Activated CD8-positive, alpha-beta T cell treated with anti-CD3 and anti-CD28 coated beads for 36 hours (primary cell): ENCODE results near the gene TPSD1. TPM values are rescaled to one million over a fixed set of nuclear protein-coding genes. Genes with fewer than 3 reads are reported as not detected.

ENCODE experiments used
- ATAC-seq: fragments of 200-7000 bp; cut with Tn5 transposase; one replicate; pipeline ENCODE4 v1.10.0; 2021; ENCODE audit warnings: mild to moderate bottlenecking, moderate library complexity
- CTCF ChIA-PET: fragments of 350-600 bp; sonication (Branson Sonifier 250); formaldehyde crosslinking; loops from one replicate; lab custom pipeline; 2021; ENCODE audit warnings: antibody characterized with exemption; lab: Charles Lee
- POLR2A ChIA-PET: fragments of 350-600 bp; sonication (Branson Sonifier 250); formaldehyde crosslinking; loops from one replicate; lab custom pipeline; 2021; ENCODE audit warnings: antibody characterized with exemption; lab: Charles Lee
- DNase-seq: peaks from one replicate; pipeline ENCODE4 v3.0.0-alpha.2; 2020
- H3K27ac Mint-ChIP-seq: one replicate; pipeline ENCODE4 v1.8.0; 2021; ENCODE audit warnings: mild to moderate bottlenecking, mixed read lengths
- H3K27me3 Mint-ChIP-seq: one replicate; pipeline ENCODE4 v1.8.0; 2021; ENCODE audit warnings: mixed read lengths
- H3K36me3 Mint-ChIP-seq: one replicate; pipeline ENCODE4 v1.8.0; 2021; ENCODE audit warnings: low read depth, mixed read lengths
- H3K4me1 Mint-ChIP-seq: one replicate; pipeline ENCODE4 v1.8.0; 2021; ENCODE audit warnings: low read depth, mixed read lengths
- H3K4me3 Mint-ChIP-seq: one replicate; pipeline ENCODE4 v1.8.0; 2021; ENCODE audit warnings: mild to moderate bottlenecking, moderate library complexity, mixed read lengths
- H3K9me3 Mint-ChIP-seq: one replicate; pipeline ENCODE4 v1.8.0; 2021; ENCODE audit warnings: mixed read lengths
- intact Hi-C: fragments of 100-400 bp; cut with micrococcal nuclease; formaldehyde crosslinking; loops from one replicate; pipeline ENCODE4 v1.10.0; 2022
- total RNA-seq, 2 experiments: library from RNA; stranded (reverse); gene quantifications; one replicate each; pipeline ENCODE4 v1.2.3, GENCODE V29; 2021
- TF ChIP-seq, protein P1 (sequence below): fragments of 200-600 bp; IDR thresholded peaks from one replicate; pipeline ENCODE4 v1.8.0; 2022; ENCODE audit warnings: antibody characterized with exemption, mild to moderate bottlenecking

Gene TPSD1
- total RNA-seq, 2 experiments from 2014 or later: not detected

DNA sequence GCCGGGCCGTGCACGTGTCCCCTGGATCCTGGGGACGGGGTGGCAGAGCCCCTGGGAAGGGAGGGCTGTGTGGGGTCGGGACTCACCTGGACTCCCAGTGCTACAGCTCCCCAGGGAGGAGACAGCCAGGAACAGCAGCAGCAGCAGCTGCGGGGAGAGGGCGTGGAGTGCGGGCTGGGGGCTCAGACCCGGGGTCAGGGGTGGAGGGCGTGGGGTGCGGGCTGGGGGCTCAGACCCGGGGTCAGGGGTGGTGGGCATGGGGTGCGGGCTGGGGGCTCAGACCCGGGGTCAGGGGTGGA is 20.7 kb downstream of the TPSD1 start:
- H3K4me3 Mint-ChIP-seq: no peak overlapping the region
- ChIA-PET CTCF (no interaction called here), POLR2A (no interaction called here)
- ATAC-seq (no peak), DNase-seq (no peak)
- intact Hi-C loops: no loop called here
- H3K9me3 Mint-ChIP-seq: no peaks in the 10 kb centered on the region
- peaks cover 13% of the 10 kb centered on the region for H3K27me3 Mint-ChIP-seq
- TF ChIP-seq, protein P1, sequence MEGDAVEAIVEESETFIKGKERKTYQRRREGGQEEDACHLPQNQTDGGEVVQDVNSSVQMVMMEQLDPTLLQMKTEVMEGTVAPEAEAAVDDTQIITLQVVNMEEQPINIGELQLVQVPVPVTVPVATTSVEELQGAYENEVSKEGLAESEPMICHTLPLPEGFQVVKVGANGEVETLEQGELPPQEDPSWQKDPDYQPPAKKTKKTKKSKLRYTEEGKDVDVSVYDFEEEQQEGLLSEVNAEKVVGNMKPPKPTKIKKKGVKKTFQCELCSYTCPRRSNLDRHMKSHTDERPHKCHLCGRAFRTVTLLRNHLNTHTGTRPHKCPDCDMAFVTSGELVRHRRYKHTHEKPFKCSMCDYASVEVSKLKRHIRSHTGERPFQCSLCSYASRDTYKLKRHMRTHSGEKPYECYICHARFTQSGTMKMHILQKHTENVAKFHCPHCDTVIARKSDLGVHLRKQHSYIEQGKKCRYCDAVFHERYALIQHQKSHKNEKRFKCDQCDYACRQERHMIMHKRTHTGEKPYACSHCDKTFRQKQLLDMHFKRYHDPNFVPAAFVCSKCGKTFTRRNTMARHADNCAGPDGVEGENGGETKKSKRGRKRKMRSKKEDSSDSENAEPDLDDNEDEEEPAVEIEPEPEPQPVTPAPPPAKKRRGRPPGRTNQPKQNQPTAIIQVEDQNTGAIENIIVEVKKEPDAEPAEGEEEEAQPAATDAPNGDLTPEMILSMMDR: no peak
- no peaks in the 10 kb centered on the region for H3K4me1 Mint-ChIP-seq
- no peak overlapping the region for H3K27ac Mint-ChIP-seq
- H3K36me3 Mint-ChIP-seq: no peaks in the 10 kb centered on the region

DNA sequence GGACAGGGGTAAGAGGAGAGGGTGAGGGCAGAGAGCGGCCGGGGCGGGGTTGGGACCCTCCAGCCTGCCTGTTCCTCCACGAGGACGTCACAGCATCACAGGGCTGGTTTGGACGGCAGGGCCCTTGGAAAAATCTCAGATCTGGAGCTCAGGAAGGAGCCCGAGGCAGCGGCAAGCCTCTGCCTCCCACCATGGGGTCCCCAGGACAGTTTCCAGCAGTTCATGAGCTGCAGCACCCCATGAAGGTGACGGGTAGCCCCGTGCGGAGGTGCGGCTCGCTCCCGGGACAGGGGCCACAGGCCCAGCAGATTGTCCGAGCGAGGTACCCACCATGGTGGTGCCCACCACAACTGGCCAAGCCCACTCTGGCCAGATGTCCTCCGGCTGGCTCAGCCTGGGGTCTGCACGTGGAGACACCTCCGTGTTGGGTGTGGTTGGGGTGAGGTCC is 21.3 kb downstream of the TPSD1 start:
- no peaks in the 10 kb centered on the region for H3K36me3 Mint-ChIP-seq
- ChIA-PET CTCF (no interaction called here), POLR2A (no interaction called here)
- ATAC-seq: no peak
- no peaks in the 10 kb centered on the region for H3K9me3 Mint-ChIP-seq
- H3K4me3 Mint-ChIP-seq: no peak overlapping the region
- H3K27me3 Mint-ChIP-seq: peaks cover 13% of the 10 kb centered on the region
- TF ChIP-seq, protein P1: no peak
- intact Hi-C loops: no loop called here
- H3K27ac Mint-ChIP-seq: no peak overlapping the region
- H3K4me1 Mint-ChIP-seq: no peaks in the 10 kb centered on the region
- no peak for DNase-seq

DNA sequence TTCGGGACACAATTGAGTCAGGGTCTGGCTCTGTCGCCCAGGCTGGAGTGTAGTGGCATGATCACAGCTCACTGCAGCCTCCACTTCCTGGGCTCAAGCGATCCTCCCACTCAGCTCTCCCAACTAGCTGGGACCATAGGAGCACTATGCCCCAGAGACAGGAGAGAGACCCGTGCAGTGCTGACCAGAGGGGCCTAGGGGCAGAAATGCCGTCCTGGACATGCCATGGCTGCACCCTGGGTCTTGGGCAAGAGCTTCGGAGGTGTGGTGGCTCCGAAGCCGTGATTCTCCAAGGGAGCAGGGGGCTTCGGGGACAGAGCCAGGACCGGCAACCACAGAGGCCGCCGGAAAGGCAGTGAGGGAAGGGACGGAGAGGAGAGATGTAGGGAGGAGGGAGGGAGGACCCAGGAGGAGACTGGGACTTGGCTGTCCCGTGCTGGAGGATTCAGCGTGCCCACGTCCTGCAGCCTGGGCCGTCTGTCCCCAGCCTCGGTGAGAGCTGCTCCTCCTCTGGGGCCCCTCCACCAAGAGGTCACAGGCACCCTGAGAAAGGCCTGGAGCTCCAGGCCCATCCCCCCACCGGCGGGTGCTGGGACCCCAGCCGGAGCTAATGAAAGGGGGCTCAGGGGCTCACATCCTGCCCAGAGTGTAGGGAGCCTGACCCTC is 21.9 kb downstream of the TPSD1 start:
- ChIA-PET POLR2A (no interaction called here), CTCF (no interaction called here)
- Mint-ChIP-seq H3K27ac (no peak overlapping the region), H3K9me3 (no peaks in the 10 kb centered on the region), H3K36me3 (no peaks in the 10 kb centered on the region), H3K4me1 (no peaks in the 10 kb centered on the region), H3K27me3 (peaks cover 12% of the 10 kb centered on the region), H3K4me3 (no peak overlapping the region)
- DNase-seq (no peak), ATAC-seq (no peak)
- intact Hi-C loops: no loop called here
- TF ChIP-seq, protein P1: no peak

DNA sequence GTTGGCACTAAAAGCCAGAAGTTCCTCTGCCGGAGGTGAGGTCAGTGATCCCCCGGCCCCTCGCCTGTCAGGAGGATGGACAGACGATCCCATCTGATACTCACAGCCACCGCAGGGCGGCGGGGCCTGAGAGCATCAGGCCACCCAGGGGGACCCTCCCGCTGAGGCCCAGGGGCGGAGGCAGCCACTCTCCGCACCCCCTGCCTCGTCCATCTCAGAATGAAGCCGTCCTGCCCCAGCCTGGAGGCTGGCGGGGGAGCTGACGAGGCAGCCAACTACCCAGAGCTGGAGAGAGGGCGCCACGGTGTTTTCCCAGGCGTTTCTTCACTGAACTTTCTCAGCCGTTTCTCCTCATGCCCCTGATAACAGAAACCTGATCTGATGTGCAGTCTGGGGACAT is 22.6 kb downstream of the TPSD1 start:
- H3K27me3 Mint-ChIP-seq: peaks cover 8% of the 10 kb centered on the region
- no peak overlapping the region for H3K4me3 Mint-ChIP-seq
- intact Hi-C loops: no loop called here
- ChIA-PET CTCF (no interaction called here), POLR2A (no interaction called here)
- H3K36me3 Mint-ChIP-seq: no peaks in the 10 kb centered on the region
- no peaks in the 10 kb centered on the region for H3K9me3 Mint-ChIP-seq
- H3K27ac Mint-ChIP-seq: no peak overlapping the region
- no peak for ATAC-seq
- no peaks in the 10 kb centered on the region for H3K4me1 Mint-ChIP-seq
- DNase-seq: no peak
- TF ChIP-seq, protein P1: no peak

DNA sequence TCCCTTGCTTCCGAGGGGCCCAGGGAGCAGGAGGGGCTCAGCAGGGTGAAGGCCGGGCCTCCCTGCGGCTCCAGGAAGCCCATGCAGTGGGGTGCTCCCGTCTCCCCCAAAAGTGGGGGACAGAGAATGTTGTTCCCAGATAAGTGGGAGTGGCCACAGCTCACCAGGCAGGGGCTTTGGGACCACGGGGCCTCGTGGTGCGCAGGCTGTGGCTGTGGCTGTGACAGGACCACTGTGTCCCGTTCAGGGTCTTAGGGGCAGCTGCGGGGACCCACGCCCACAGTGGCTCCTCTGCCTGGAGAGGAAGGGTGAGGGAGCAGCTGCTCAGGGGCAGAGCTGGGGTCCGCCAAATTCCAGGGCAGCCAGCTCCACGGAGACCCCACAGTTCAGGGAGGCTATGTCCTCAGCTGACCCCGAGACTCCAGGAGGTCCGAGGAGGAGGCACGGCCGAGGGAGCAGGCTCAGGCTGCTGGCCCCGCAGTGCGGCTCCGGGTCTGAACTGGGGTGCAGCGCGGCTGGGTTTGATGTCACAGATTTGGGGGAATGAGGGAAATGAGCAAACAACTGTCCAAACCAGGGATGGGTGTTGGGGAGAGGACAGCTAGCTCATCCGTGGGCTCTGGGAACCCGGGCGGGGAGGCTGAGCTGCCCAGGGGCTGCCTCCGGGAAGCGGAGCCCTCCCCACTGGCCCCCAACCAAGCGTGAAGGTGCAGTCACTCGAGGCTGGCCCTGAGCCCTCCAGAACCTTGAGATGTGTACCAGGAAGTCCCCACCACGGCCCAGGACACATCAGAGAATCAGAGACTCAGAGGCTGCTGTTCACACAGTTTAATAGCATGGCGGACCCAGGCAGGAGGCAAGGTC is 23.4 kb downstream of the TPSD1 start:
- peaks cover 8% of the 10 kb centered on the region for H3K27me3 Mint-ChIP-seq
- DNase-seq (no peak), ATAC-seq (no peak)
- TF ChIP-seq, protein P1: no peak
- intact Hi-C loops: no loop called here
- H3K4me3 Mint-ChIP-seq: no peak overlapping the region
- no peaks in the 10 kb centered on the region for H3K9me3 Mint-ChIP-seq
- no peak overlapping the region for H3K27ac Mint-ChIP-seq
- H3K36me3 Mint-ChIP-seq: no peaks in the 10 kb centered on the region
- ChIA-PET POLR2A (no interaction called here), CTCF (no interaction called here)
- no peaks in the 10 kb centered on the region for H3K4me1 Mint-ChIP-seq
